ENCODE measurements around the gene C4orf36.

C4orf36 gene

DNA sequence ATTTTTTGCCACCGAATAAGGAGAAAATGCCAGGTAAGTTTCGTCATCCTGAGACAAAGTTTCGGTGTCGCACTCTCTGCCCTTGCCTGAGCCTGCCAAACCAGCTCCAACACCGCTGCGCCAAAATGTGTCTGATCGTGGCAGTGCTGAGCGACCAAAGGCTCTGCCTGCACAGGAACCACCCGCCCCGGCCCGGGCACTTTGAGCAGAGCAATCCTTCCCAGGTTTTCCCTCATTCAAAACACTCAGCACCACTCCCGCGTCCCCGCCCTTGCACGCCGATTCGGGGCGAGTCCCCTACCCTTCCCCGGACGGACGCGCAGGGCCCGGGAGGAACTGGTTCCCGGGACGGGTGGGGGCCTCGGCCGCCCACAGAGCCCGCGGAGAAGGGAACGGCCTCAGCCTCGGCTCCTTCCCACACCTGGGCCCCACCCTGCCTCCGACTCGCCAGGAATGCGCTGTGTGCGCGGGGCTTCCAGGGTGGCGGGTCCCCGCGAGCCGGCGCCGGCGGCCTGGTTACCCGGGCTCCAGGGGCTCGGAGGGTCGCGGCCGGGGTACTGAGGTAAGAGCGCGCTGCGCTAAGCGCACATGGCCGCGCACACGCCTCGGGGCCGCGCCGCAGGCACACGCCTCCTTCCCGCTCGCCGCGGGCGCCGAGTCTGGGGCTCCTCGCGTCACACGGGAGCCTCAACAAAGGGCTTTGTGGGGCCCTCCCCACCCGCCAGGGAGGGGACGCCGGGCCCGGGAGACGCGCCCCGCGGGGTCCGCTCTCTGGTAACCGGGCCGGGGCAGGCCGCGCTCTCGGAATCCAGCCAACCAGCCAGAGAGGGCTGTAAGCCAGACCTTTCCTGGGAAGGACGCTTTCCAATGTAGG is at the start of gene C4orf36:
C4orf36 (minus strand) TSS at position 661 of the 874 bp plus-strand sequence. CDS start 902 bp downstream, outside the sequence.
- CTCF ChIA-PET = interaction anchor here (0.6 kb wide), 1 partner anchor 325 kb away, joined by 3 read pairs; no protein-coding TSS in a partner anchor
- peak within 1 kb of the TSS; percentile 95 for H3K27ac ChIP-seq
- peak; percentile 72 for DNase-seq (ENCODE audit: low spot score)
- 0 out of 2 replicates have a peak, but pooled peaks have one; percentile 11 for TF ChIP-seq CTCF (conservative IDR thresholded peaks at IDR 0.05; ENCODE audit: low read depth)
- POLR2A ChIA-PET (ENCODE audit: low non-redundant PET) = interaction anchor here (0.6 kb wide), 1 partner anchor 44 kb away, joined by 3 read pairs; no protein-coding TSS in a partner anchor

DNA sequence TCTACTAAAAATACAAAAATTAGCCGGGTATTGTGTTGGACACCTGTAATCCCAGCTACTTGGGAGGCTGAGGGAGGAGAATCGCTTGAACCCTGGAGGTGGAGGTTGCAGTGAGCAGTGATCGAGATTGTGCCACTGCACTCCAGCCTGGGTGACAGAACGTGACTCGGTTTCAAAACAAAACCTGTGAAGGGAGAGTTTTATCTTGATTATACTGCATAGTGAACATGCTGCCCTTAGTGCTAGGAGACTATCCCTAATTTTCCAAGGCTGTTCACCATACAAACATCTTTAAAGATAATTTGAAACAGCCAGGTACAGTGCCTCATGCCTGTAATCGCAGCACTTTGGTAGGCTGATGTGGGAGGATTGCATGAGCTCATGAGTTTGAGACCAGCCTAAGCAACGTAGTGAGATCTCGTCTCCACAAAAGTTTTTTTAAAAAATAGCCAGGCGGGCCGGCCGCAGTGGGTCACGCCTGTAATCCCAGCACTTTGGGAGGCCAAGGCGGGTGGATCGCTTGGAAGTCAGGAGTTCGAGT is 48.8 kb upstream of the C4orf36 start:
- ChIA-PET POLR2A (ENCODE audit: low non-redundant PET) (interaction anchor here (0.6 to 0.7 kb wide), 2 partner anchors 10 to 56 kb away, joined by 3 to 4 read pairs; no protein-coding TSS in a partner anchor), CTCF (interaction anchor here (0.6 to 0.8 kb wide), 2 partner anchors 62 to 181 kb away, joined by 10 to 11 read pairs; no protein-coding TSS in a partner anchor)
- no peak overlapping the region for H3K27ac ChIP-seq
- TF ChIP-seq CTCF (conservative IDR thresholded peaks at IDR 0.05; ENCODE audit: low read depth) = no peak
- no peak for DNase-seq (ENCODE audit: low spot score)

DNA sequence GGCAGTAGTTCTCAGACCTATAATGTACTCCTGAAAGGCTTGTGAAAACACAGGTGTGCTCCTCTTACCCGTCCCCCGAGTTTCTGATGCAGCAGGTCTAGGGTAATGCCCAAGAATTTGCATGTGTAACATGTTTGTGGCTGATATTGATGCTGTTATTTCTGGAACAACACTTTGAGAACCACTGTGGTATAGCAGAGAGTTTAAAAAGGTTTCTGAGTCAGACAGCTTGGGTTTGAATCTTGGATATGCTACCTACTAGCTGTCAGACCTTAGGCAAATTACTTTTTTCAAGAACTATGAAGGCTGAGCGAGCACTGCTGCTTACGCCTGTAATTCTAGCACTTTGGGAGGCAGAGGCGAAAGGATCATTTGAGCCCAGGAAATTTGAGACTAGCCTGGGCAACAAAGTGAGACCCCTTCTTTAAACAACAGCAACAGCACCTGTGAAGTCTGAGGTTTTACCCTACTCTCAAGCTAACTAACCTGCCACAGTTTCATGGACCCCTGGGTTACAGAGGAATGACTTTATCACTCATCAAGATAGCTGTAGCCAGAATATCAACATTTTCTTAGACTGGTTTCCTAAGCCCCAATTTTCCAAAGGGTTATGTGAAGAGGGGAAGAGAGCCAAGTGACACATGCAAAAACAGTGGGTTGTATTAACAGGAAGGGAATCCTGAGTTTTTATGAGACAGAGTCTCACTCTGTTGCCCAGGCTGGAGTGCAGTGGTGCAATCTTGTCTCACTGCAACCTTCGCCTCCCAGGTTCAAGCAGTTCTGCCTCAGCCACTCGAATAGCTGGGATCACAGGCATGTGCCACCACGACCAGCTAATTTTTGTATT is 47.7 kb upstream of the C4orf36 start:
- no peak overlapping the region for H3K27ac ChIP-seq
- ChIA-PET POLR2A (ENCODE audit: low non-redundant PET) (interaction anchor here (0.6 kb wide), 1 partner anchor 11 kb away, joined by 3 read pairs; no protein-coding TSS in a partner anchor), CTCF (no interaction called here)
- TF ChIP-seq CTCF (conservative IDR thresholded peaks at IDR 0.05; ENCODE audit: low read depth) = no peak
- no peak for DNase-seq (ENCODE audit: low spot score)

GRCh38 chr4:86938771-86939520 is 46.7 kb upstream of the C4orf36 start:
- CTCF ChIA-PET = interaction anchor here (0.5 to 1.3 kb wide), 2 partner anchors 17 to 119 kb away, joined by 3 read pairs; no protein-coding TSS in a partner anchor
- TF ChIP-seq CTCF (conservative IDR thresholded peaks at IDR 0.05; ENCODE audit: low read depth) = no peak
- no peak overlapping the region for H3K27ac ChIP-seq
- POLR2A ChIA-PET (ENCODE audit: low non-redundant PET) = no interaction called here
- no peak for DNase-seq (ENCODE audit: low spot score)

- peak overlapping the region; percentile 98 for H3K27ac ChIP-seq
These were observed 43.9 kb upstream of the C4orf36 start for GRCh38 chr4:86935853-86936733.

More at GRCh38 chr4:86935853-86936733, 43.9 kb upstream of the C4orf36 start:
- ChIA-PET POLR2A (ENCODE audit: low non-redundant PET) (interaction anchor here (0.5 to 3.1 kb wide), 5 partner anchors 70 to 357 kb away, joined by 3 to 9 read pairs (median 4); no protein-coding TSS in a partner anchor), CTCF (interaction anchor here (0.6 to 2.5 kb wide), 4 partner anchors 13 to 214 kb away, joined by 3 to 13 read pairs (median 5); no protein-coding TSS in a partner anchor)
- peak; percentile 91 for DNase-seq (ENCODE audit: low spot score)
- TF ChIP-seq CTCF (conservative IDR thresholded peaks at IDR 0.05; ENCODE audit: low read depth) = no peak
